Activated CD8-positive, alpha-beta T cell treated with anti-CD3 and anti-CD28 coated beads, Interleukin-2, amount 10 ng/mL, durations not matched to agents 7 days and 5 days (primary cell): Measurements from ENCODE around the gene OGA. TPM values are rescaled to one million over a fixed set of nuclear protein-coding genes. Genes with fewer than 3 reads are reported as not detected.

Experiments
- ATAC-seq: fragments of 150-1000 bp; cut with Tn5 transposase; one replicate; pipeline ENCODE4 v1.10.0; 2021; ENCODE audit warnings: moderate library complexity
- CTCF ChIA-PET: fragments of 350-600 bp; sonication (Branson Sonifier 250); formaldehyde crosslinking; loops from one replicate; lab custom pipeline; 2021; ENCODE audit warnings: antibody characterized with exemption; lab: Charles Lee
- POLR2A ChIA-PET: fragments of 350-600 bp; sonication (Branson Sonifier 250); formaldehyde crosslinking; loops from one replicate; lab custom pipeline; 2021; ENCODE audit warnings: antibody characterized with exemption; lab: Charles Lee
- DNase-seq: peaks from one replicate; pipeline ENCODE4 v3.0.0-alpha.2; 2020
- H3K27ac Mint-ChIP-seq: one replicate; pipeline ENCODE4 v1.8.0; 2021; ENCODE audit warnings: mild to moderate bottlenecking, mixed read lengths
- H3K27me3 Mint-ChIP-seq: one replicate; pipeline ENCODE4 v1.8.0; 2021; ENCODE audit warnings: low read depth, mixed read lengths
- H3K36me3 Mint-ChIP-seq: one replicate; pipeline ENCODE4 v1.8.0; 2021; ENCODE audit warnings: low read depth, mixed read lengths
- H3K4me1 Mint-ChIP-seq: one replicate; pipeline ENCODE4 v1.8.0; 2021; ENCODE audit warnings: low read depth, mixed read lengths
- H3K4me3 Mint-ChIP-seq: one replicate; pipeline ENCODE4 v1.8.0; 2021; ENCODE audit warnings: mild to moderate bottlenecking, mixed read lengths
- H3K9me3 Mint-ChIP-seq: one replicate; pipeline ENCODE4 v1.8.0; 2022; ENCODE audit warnings: mixed read lengths; ENCODE audit not compliant: insufficient read depth
- total RNA-seq, 2 experiments: library from RNA; stranded (reverse); gene quantifications; one replicate each; pipeline ENCODE4 v1.2.3, GENCODE V29; 2021

The OGA gene
- total RNA-seq, 2 experiments from 2014 or later, result 122 to 129 TPM

DNA sequence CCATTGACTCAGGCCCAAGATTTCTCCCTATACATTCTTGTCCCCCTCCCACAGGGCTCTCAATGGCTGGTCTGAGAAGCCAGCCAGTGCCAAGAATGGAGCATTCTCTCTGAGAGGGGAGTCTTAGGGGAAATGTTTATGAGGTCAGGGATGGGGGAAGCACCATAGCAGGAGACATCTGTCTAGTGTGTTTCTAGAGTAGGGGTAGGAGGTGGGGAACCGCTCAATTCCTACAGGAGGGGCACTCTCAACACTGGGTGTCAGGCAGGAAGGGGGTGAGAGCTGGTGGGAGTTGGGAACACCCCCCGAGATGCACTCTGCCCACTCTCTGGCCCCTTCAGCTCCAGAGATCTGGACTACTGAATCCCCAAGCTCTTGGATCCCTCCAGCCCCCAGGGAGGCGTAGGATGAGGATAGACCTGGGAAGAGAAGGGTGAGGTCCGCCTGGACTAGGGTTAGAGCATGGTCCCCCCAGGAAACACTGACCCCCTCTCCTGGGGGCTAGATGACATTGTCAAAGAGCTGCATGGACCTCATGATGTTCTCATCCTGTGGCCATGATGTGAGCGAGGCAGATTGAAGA is 8.7 kb upstream of the OGA start:
- Mint-ChIP-seq H3K27me3 (no peaks in the 10 kb centered on the region), H3K27ac (no peak overlapping the region), H3K36me3 (peaks cover 3% of the 10 kb centered on the region), H3K9me3 (no peaks in the 10 kb centered on the region), H3K4me1 (peaks cover 25% of the 10 kb centered on the region), H3K4me3 (no peak overlapping the region)
- CTCF ChIA-PET, result interaction anchor here (1.4 to 2.7 kb wide), 2 partner anchors 9 to 14 kb away, joined by 5 to 16 read pairs; no protein-coding TSS in a partner anchor
- POLR2A ChIA-PET, result interaction anchor here (0.6 to 4.8 kb wide), 3 partner anchors 9 kb away, joined by 3 to 49 read pairs (median 5); partner anchors contain the start of gene OGA
- ATAC-seq (no peak), DNase-seq (no peak)

- Mint-ChIP-seq H3K36me3 (peaks cover 3% of the 10 kb centered on the region), H3K9me3 (no peaks in the 10 kb centered on the region), H3K4me1 (peaks cover 4% of the 10 kb centered on the region), H3K4me3 (no peak overlapping the region), H3K27ac (no peak overlapping the region), H3K27me3 (no peaks in the 10 kb centered on the region)
- POLR2A ChIA-PET, result no interaction called here
- ATAC-seq, result no peak
- no peak for DNase-seq
- CTCF ChIA-PET, result interaction anchor here (0.8 to 1.6 kb wide), 2 partner anchors 11 to 16 kb away, joined by 3 read pairs; no protein-coding TSS in a partner anchor
These were observed 6.5 kb upstream of the OGA start for GRCh38 chr10:101824736-101825135.

- no peaks in the 10 kb centered on the region for H3K27me3 Mint-ChIP-seq
- no peaks in the 10 kb centered on the region for H3K9me3 Mint-ChIP-seq
- H3K27ac Mint-ChIP-seq, result peak overlapping the region; percentile 99
- peaks cover 24% of the 10 kb centered on the region for H3K4me1 Mint-ChIP-seq
- H3K36me3 Mint-ChIP-seq, result peaks cover 25% of the 10 kb centered on the region
- ChIA-PET POLR2A (interaction anchor here (0.8 to 2.9 kb wide), 19 partner anchors 7 to 300 kb away, joined by 3 to 49 read pairs (median 5); partner anchors contain the start of genes ARMH3, HPS6 and NPM3), CTCF (interaction anchor here (0.8 to 4.2 kb wide), 11 partner anchors 14 to 665 kb away, joined by 3 to 42 read pairs (median 5); partner anchors contain the start of gene NPM3)
- H3K4me3 Mint-ChIP-seq, result peak overlapping the region; percentile 96
- DNase-seq (no peak), ATAC-seq (peak; percentile 45)
These were observed 809 bp upstream of the OGA start for GRCh38 chr10:101818872-101819633.

DNA sequence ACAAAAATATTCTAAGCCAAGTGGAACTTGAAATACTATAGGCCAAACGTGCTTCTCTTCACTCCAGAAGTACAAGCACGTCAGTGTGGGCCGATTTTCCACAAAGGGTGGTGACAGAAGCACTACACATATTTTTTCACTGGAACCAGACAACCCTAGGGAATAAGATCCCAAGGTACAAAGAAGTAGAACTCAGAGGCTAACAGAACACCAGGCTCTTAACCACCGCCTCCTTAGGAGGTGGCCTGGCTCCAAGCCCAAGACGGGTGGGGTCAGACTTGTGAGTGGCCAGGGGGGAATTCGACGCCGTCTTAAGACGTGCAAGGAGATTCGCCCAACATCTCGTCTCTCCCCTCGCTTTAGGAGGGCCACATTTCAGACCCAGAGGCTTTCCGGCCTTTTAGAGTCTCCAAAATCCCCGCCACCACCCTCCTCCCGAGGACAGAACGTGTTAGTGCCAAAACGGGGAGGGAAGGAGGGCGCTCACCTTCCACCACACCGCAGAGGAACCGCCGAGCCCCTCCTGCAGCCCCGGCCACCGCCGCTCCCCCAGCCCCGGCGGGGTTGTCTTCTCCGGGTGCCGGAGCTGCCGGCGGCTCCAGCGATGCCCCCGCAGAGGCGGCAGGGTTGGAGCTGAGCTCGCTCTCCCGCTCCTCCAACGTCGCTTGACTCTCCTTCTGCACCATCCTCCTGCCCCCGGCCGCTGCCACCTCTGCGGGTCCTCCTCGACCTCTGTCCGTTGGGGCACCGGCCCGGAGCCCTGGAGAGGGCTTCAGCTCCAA is 716 bp downstream of the OGA start:
- H3K36me3 Mint-ChIP-seq, result peaks cover 36% of the 10 kb centered on the region
- H3K4me1 Mint-ChIP-seq, result peaks cover 38% of the 10 kb centered on the region
- H3K27ac Mint-ChIP-seq, result peak overlapping the region; percentile 99
- no peaks in the 10 kb centered on the region for H3K27me3 Mint-ChIP-seq
- DNase-seq, result peak; percentile 58
- no peaks in the 10 kb centered on the region for H3K9me3 Mint-ChIP-seq
- CTCF ChIA-PET, result interaction anchor here (1.6 to 4.2 kb wide), 7 partner anchors 19 to 37 kb away, joined by 4 to 42 read pairs (median 9); partner anchors contain the start of gene NPM3
- peak; percentile 25 for ATAC-seq
- POLR2A ChIA-PET, result interaction anchor here (0.6 to 2.9 kb wide), 26 partner anchors 9 to 1447 kb away, joined by 3 to 49 read pairs (median 4); partner anchors contain the start of genes HPS6, LDB1 and NPM3
- peak overlapping the region; percentile 96 for H3K4me3 Mint-ChIP-seq

GRCh38 chr10:101816913-101817336 is 1.3 kb downstream of the OGA start:
- peak overlapping the region; percentile 96 for H3K4me3 Mint-ChIP-seq
- H3K27ac Mint-ChIP-seq, result peak overlapping the region; percentile 99
- DNase-seq (no peak), ATAC-seq (no peak)
- no peaks in the 10 kb centered on the region for H3K27me3 Mint-ChIP-seq
- POLR2A ChIA-PET, result interaction anchor here (0.6 to 2.9 kb wide), 11 partner anchors 12 to 303 kb away, joined by 3 to 18 read pairs (median 4); partner anchors contain the start of genes ARMH3, LDB1 and NPM3
- CTCF ChIA-PET, result interaction anchor here (1.0 to 3.7 kb wide), 5 partner anchors 19 to 42 kb away, joined by 4 to 22 read pairs (median 6); no protein-coding TSS in a partner anchor
- peaks cover 39% of the 10 kb centered on the region for H3K36me3 Mint-ChIP-seq
- H3K9me3 Mint-ChIP-seq, result no peaks in the 10 kb centered on the region
- peaks cover 38% of the 10 kb centered on the region for H3K4me1 Mint-ChIP-seq

- Mint-ChIP-seq H3K4me1 (peaks cover 38% of the 10 kb centered on the region), H3K27me3 (no peaks in the 10 kb centered on the region), H3K9me3 (no peaks in the 10 kb centered on the region), H3K27ac (peak overlapping the region; percentile 88), H3K36me3 (peaks cover 40% of the 10 kb centered on the region), H3K4me3 (peak overlapping the region; percentile 96)
- no peak for ATAC-seq
- DNase-seq, result no peak
- ChIA-PET POLR2A (interaction anchor here (0.8 to 2.9 kb wide), 6 partner anchors 12 to 239 kb away, joined by 3 to 12 read pairs (median 3); partner anchors contain the start of gene ARMH3), CTCF (interaction anchor here (1.0 to 3.6 kb wide), 5 partner anchors 24 to 193 kb away, joined by 4 to 22 read pairs (median 6); no protein-coding TSS in a partner anchor)
These were observed 1.9 kb downstream of the OGA start for GRCh38 chr10:101816376-101816775.

DNA sequence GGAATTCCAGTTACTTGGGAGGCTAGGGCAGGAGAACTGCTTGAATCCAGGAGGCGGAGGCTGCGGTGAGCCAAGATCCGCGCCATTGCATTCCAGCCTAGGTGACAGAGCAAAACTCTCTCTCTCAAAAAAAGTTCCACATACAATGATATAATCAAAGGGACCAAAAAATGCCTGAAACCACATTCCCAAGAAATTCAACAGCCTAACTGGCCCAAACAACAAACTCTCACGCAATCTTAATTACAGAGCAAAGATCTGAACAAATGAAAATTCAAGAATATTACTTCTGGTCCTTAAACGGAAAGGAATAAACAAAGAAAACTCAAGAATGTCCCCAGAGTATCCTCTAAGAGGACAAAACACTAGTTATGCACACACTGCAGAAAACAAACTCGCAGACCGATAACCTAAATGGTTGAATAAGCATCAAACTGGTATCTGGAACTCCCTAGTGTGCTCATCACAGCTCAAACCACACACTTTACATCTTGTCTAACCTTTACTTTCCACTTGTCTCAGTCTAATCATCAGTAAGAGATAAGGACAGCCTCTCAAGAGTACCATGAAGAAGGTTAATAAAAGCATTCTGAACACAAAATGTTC is 3.7 kb downstream of the OGA start:
- ChIA-PET CTCF (interaction anchor here (0.5 to 3.6 kb wide), 5 partner anchors 21 to 301 kb away, joined by 3 to 22 read pairs (median 3); no protein-coding TSS in a partner anchor), POLR2A (no interaction called here)
- DNase-seq (no peak), ATAC-seq (no peak)
- Mint-ChIP-seq H3K4me1 (peaks cover 38% of the 10 kb centered on the region), H3K9me3 (no peaks in the 10 kb centered on the region), H3K36me3 (peaks cover 51% of the 10 kb centered on the region), H3K27ac (peak overlapping the region; percentile 80), H3K4me3 (peak overlapping the region; percentile 96), H3K27me3 (no peaks in the 10 kb centered on the region)

DNA sequence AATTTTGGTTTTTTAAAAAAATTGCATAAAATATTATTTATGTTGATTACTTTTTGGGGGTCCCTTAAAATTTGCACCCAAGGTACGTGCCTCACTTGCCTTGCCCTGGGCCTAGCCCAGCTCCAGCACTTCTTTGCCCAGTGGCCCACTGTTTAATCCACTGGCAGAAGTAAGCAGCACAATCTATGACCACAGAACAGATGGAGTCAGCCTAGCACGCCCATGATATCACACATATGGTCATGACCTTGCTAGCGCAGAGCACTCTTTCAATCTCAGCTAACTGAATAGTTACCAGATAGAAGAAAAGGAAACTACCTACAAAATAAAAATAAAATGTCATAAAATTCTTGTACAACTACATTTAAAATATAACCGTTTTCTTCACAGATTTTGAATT is 5.6 kb downstream of the OGA start:
- Mint-ChIP-seq H3K36me3 (peaks cover 60% of the 10 kb centered on the region), H3K9me3 (no peaks in the 10 kb centered on the region), H3K27ac (no peak overlapping the region), H3K4me1 (peaks cover 34% of the 10 kb centered on the region), H3K4me3 (no peak overlapping the region), H3K27me3 (no peaks in the 10 kb centered on the region)
- ChIA-PET CTCF (interaction anchor here (0.6 to 1.8 kb wide), 5 partner anchors 28 to 253 kb away, joined by 3 to 8 read pairs (median 3); no protein-coding TSS in a partner anchor), POLR2A (no interaction called here)
- DNase-seq (no peak), ATAC-seq (no peak)

DNA sequence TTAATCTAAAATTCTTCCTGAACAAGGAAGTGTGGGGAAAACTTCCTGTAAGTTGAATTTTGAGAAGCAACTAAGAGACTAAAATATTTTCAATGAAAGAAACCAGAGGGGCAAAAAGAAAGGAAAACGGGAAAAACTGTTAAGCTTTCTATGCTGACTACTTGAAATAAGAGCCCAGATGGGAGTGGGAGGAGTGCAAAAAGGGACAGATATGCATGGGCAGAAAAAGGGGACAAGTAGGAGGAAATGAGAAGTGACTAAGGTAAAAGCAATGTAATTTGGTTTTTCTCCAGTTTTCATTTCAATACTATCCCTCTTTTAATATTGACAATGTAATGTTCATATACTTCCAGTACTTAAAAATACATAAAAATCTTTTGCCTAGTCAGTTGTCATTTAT is 11.1 kb downstream of the OGA start:
- ATAC-seq (no peak), DNase-seq (no peak)
- POLR2A ChIA-PET, result interaction anchor here (1.3 kb wide), 1 partner anchor 24 kb away, joined by 4 read pairs; the partner anchor contains the start of gene NPM3
- Mint-ChIP-seq H3K36me3 (peaks cover 48% of the 10 kb centered on the region), H3K4me1 (peaks cover 5% of the 10 kb centered on the region), H3K27me3 (no peaks in the 10 kb centered on the region), H3K9me3 (no peaks in the 10 kb centered on the region), H3K27ac (no peak overlapping the region), H3K4me3 (no peak overlapping the region)
- CTCF ChIA-PET, result no interaction called here

DNA sequence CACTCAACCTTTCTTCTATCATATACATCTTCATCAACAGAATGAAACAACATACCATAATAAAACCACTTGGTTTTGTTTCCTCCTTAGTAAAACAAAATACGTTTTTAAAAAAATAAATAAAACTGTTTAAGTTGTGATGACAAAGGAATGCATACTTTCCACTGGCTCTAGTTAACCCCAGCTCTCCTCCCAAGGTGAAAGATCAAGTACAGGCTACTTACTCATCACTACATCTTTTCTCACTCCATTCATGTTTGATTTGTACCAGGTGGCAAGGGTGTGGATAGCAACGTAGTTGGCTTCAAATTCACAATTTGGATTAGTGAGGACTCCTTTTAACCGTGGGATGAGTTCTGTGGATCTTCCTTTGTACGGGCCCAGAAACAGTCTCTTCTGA is 14.7 kb downstream of the OGA start:
- Mint-ChIP-seq H3K4me3 (no peak overlapping the region), H3K36me3 (peaks cover 55% of the 10 kb centered on the region), H3K9me3 (no peaks in the 10 kb centered on the region), H3K27me3 (no peaks in the 10 kb centered on the region), H3K4me1 (peaks cover 8% of the 10 kb centered on the region), H3K27ac (no peak overlapping the region)
- ChIA-PET CTCF (no interaction called here), POLR2A (interaction anchor here (1.3 kb wide), 1 partner anchor 8 kb away, joined by 3 read pairs; no protein-coding TSS in a partner anchor)
- no peak for ATAC-seq
- DNase-seq, result no peak
